ENCODE results near the gene GRK2. TPM values are rescaled to one million over a fixed set of nuclear protein-coding genes. Genes with fewer than 3 reads are reported as not detected.
A peak's percentile ranks its signal among the peaks of the same experiment; 100 is the strongest.

The GRK2 gene
- total RNA-seq, 1 experiment from 2014 or later = 92.6 TPM

GRCh38 chr11:67264260-67264659 is 2.0 kb upstream of the GRK2 start:
- H3K4me1 ChIP-seq (ENCODE audit: insufficient read depth, low read length, poor library complexity, severe bottlenecking) = peaks cover 42% of the 10 kb centered on the region
- ChIA-PET CTCF (interaction anchor here (0.6 to 1.4 kb wide), 2 partner anchors 54 to 93 kb away, joined by 4 to 5 read pairs; no protein-coding TSS in a partner anchor), POLR2A (ENCODE audit: low non-redundant PET) (no interaction called here)
- no peaks in the 10 kb centered on the region for H3K9me3 ChIP-seq (ENCODE audit: low read depth, low read length, poor library complexity, severe bottlenecking)
- DNase-seq (ENCODE audit: low spot score) = no peak
- TF ChIP-seq CTCF (conservative IDR thresholded peaks at IDR 0.05; ENCODE audit: low read depth, low read length) (no peak), EZH2 (IDR thresholded peaks at IDR 0.05; ENCODE audit: borderline replicate concordance, low read depth, low read length, poor library complexity, severe bottlenecking) (no peak)
- no peaks in the 10 kb centered on the region for H3K27me3 ChIP-seq (replicated peaks; ENCODE audit: insufficient read depth, low read depth, low read length, poor library complexity)
- intact Hi-C loops (cut with micrococcal nuclease; ENCODE audit: unreplicated experiment) = no loop called here
- no TSS peak for BruUV-seq (replicated peaks)
- peaks cover 15% of the 10 kb centered on the region for H3K36me3 ChIP-seq (ENCODE audit: insufficient read depth, low read length, poor library complexity, severe bottlenecking)
- H3K4me3 ChIP-seq (ENCODE audit: low read depth, low read length, poor library complexity, severe bottlenecking) = no peak overlapping the region
- H3K27ac ChIP-seq (ENCODE audit: low read depth, low read length, poor library complexity, severe bottlenecking) = no peak overlapping the region

- Histone ChIP-seq H3K9me3 (ENCODE audit: low read depth, low read length, poor library complexity, severe bottlenecking) (no peaks in the 10 kb centered on the region), H3K4me1 (ENCODE audit: insufficient read depth, low read length, poor library complexity, severe bottlenecking) (peaks cover 50% of the 10 kb centered on the region), H3K27me3 (replicated peaks; ENCODE audit: insufficient read depth, low read depth, low read length, poor library complexity) (no peaks in the 10 kb centered on the region), H3K36me3 (ENCODE audit: insufficient read depth, low read length, poor library complexity, severe bottlenecking) (peaks cover 15% of the 10 kb centered on the region), H3K4me3 (ENCODE audit: low read depth, low read length, poor library complexity, severe bottlenecking) (no peak overlapping the region), H3K27ac (ENCODE audit: low read depth, low read length, poor library complexity, severe bottlenecking) (no peak overlapping the region)
- intact Hi-C loops (cut with micrococcal nuclease; ENCODE audit: unreplicated experiment) = no loop called here
- DNase-seq (ENCODE audit: low spot score) = no peak
- no peak for TF ChIP-seq EZH2 (IDR thresholded peaks at IDR 0.05; ENCODE audit: borderline replicate concordance, low read depth, low read length, poor library complexity, severe bottlenecking)
- TF ChIP-seq CTCF (conservative IDR thresholded peaks at IDR 0.05; ENCODE audit: low read depth, low read length) = no peak
- POLR2A ChIA-PET (ENCODE audit: low non-redundant PET) = interaction anchor here (0.7 kb wide), 1 partner anchor 1974 kb away, joined by 6 read pairs; no protein-coding TSS in a partner anchor
- BruUV-seq (replicated peaks) = no TSS peak
- CTCF ChIA-PET = interaction anchor here (0.6 to 1.4 kb wide), 4 partner anchors 35 to 117 kb away, joined by 3 to 5 read pairs (median 4); no protein-coding TSS in a partner anchor
These were observed 1.2 kb upstream of the GRK2 start for GRCh38 chr11:67264877-67265632.

GRCh38 chr11:67265633-67266448 is 432 bp upstream of the GRK2 start:
- Histone ChIP-seq H3K4me1 (ENCODE audit: insufficient read depth, low read length, poor library complexity, severe bottlenecking) (peaks cover 58% of the 10 kb centered on the region), H3K36me3 (ENCODE audit: insufficient read depth, low read length, poor library complexity, severe bottlenecking) (peaks cover 15% of the 10 kb centered on the region), H3K4me3 (ENCODE audit: low read depth, low read length, poor library complexity, severe bottlenecking) (peak overlapping the region; percentile 36), H3K27ac (ENCODE audit: low read depth, low read length, poor library complexity, severe bottlenecking) (peak overlapping the region; percentile 47), H3K27me3 (replicated peaks; ENCODE audit: insufficient read depth, low read depth, low read length, poor library complexity) (no peaks in the 10 kb centered on the region), H3K9me3 (ENCODE audit: low read depth, low read length, poor library complexity, severe bottlenecking) (no peaks in the 10 kb centered on the region)
- BruUV-seq (replicated peaks) = no TSS peak
- peak; percentile 74 for TF ChIP-seq CTCF (conservative IDR thresholded peaks at IDR 0.05; ENCODE audit: low read depth, low read length)
- TF ChIP-seq EZH2 (IDR thresholded peaks at IDR 0.05; ENCODE audit: borderline replicate concordance, low read depth, low read length, poor library complexity, severe bottlenecking) = no peak
- POLR2A ChIA-PET (ENCODE audit: low non-redundant PET) = interaction anchor here (0.6 kb wide), 1 partner anchor 40 kb away, joined by 6 read pairs; no protein-coding TSS in a partner anchor
- intact Hi-C loops (cut with micrococcal nuclease; ENCODE audit: unreplicated experiment) = no loop called here
- CTCF ChIA-PET = interaction anchor here (0.5 to 1.4 kb wide), 4 partner anchors 51 to 117 kb away, joined by 3 to 9 read pairs (median 4); no protein-coding TSS in a partner anchor
- DNase-seq (ENCODE audit: low spot score) = peak; percentile 73

Measured in A673 (cell line).